ENCODE data around the gene GCNT3. TPM values are rescaled to one million over a fixed set of nuclear protein-coding genes. Genes with fewer than 3 reads are reported as not detected.

The GCNT3 gene
- total RNA-seq, 2 donors from 2014 or later = not detected

DNA sequence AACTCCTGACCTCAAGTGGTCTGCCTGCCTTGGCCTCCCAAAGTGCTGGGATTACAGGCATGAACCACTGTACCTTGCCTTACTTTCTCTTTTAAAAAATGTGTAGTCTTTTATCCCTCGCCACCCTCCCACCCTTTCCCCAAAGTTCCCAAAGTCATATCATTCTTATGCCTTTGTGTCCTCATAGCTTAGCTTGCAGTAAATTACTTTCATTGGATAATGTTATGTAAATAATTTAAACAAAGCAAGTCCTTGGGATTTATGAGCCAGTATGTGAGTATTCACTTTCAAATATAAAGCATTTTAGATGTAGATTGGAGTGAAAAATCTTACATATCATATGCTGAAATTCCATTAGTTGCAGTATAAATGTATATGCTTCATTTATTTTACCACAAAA, 34.7 kb downstream of the GCNT3 start:
- H3K27me3 Mint-ChIP-seq = no peaks in the 10 kb centered on the region
- H3K36me3 Mint-ChIP-seq (ENCODE audit: low read depth) = peaks cover 34% of the 10 kb centered on the region
- ATAC-seq (replicated peaks) = no peak
- peaks cover 9% of the 10 kb centered on the region for H3K4me1 Mint-ChIP-seq
- no peak overlapping the region for H3K27ac Mint-ChIP-seq
- no peak overlapping the region for H3K4me3 Mint-ChIP-seq
- H3K9me3 Mint-ChIP-seq = no peaks in the 10 kb centered on the region

DNA sequence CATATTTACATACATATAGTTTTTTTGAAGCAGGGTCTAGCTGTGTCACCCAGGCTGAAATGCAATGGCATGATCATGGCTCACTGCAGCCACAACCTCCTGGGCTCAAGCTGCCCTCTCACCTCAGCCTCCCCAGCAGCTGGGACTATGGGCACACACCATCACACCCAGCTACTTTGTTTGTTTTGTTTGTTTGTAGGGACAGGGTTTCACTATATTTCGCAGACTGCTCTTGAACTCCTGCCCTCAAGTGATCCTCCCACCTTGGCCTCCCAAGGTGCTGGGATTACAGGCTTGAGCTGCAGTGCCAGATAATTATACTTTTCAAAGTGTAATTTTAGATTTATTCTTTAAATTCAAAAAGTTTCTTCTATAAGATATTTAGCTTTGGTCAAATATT, 35.5 kb downstream of the GCNT3 start:
- Mint-ChIP-seq H3K9me3 (no peaks in the 10 kb centered on the region), H3K4me3 (no peak overlapping the region), H3K36me3 (ENCODE audit: low read depth) (peaks cover 26% of the 10 kb centered on the region), H3K4me1 (peaks cover 9% of the 10 kb centered on the region), H3K27me3 (no peaks in the 10 kb centered on the region), H3K27ac (no peak overlapping the region)
- no peak for ATAC-seq (replicated peaks)

- Mint-ChIP-seq H3K27me3 (no peaks in the 10 kb centered on the region), H3K27ac (no peak overlapping the region), H3K4me1 (peaks cover 16% of the 10 kb centered on the region), H3K36me3 (ENCODE audit: low read depth) (peaks cover 13% of the 10 kb centered on the region), H3K4me3 (no peak overlapping the region), H3K9me3 (no peaks in the 10 kb centered on the region)
- ATAC-seq (replicated peaks) = no peak
Measured at GRCh38 chr15:59649603-59650002, 38.0 kb downstream of the GCNT3 start.

- H3K36me3 Mint-ChIP-seq (ENCODE audit: low read depth) = no peaks in the 10 kb centered on the region
- H3K27me3 Mint-ChIP-seq = no peaks in the 10 kb centered on the region
- H3K27ac Mint-ChIP-seq = no peak overlapping the region
- H3K4me1 Mint-ChIP-seq = peaks cover 7% of the 10 kb centered on the region
- no peak overlapping the region for H3K4me3 Mint-ChIP-seq
- no peak for ATAC-seq (replicated peaks)
- no peaks in the 10 kb centered on the region for H3K9me3 Mint-ChIP-seq
Measured at GRCh38 chr15:59654046-59654445, 42.5 kb downstream of the GCNT3 start.

DNA sequence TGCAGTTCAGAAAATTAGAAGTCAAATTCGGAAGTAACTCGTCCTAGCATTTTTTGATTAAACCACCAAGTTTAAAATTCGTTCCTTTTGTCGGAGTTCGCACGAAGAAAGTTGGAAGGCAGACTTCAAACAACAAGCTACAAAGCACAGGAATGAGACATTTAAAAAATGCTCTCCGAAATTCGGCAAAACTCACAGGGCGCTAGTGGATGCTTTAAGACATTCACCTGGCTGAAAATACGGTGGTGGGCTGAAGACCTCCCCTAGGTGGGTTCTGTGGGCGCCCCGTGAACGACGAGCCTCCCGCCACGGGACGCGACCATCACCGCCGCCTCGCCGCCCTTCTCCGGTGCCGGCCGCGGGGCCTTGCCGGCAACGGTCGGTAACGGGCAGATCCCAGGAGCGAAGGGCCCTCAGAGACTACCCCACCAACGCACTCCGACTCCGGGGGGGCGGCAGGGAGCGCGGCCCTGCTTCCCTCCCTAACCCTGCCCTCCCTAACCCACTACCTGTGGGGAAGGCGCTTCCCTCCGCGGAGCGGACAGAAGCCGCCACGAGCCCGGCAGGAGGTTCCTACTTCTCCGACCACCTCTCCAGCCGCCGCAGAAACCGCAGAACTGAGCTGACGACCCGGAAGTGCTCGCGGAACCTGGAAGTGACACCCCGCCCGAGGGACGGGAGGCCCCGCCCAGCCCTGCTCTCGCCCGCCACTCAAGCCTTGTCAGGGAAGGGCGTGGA, 45.5 kb downstream of the GCNT3 start, which contains the start of gene GTF2A2:
TSS of gene GTF2A2 (minus strand) at position 619 of the 738 bp plus-strand sequence. CDS start 5,238 bp downstream, outside the sequence.
- Mint-ChIP-seq H3K27me3 (no peaks in the 10 kb centered on the region), H3K4me1 (peaks cover 7% of the 10 kb centered on the region), H3K9me3 (no peaks in the 10 kb centered on the region), H3K4me3 (no peak within 1 kb of the TSS), H3K27ac (no peak within 1 kb of the TSS), H3K36me3 (ENCODE audit: low read depth) (peaks cover 24% of the 10 kb centered on the region)
- ATAC-seq (replicated peaks) = peak; percentile 100

- Mint-ChIP-seq H3K36me3 (ENCODE audit: low read depth) (peaks cover 30% of the 10 kb centered on the region), H3K27me3 (no peaks in the 10 kb centered on the region), H3K4me1 (peaks cover 4% of the 10 kb centered on the region), H3K27ac (no peak overlapping the region), H3K9me3 (no peaks in the 10 kb centered on the region), H3K4me3 (no peak overlapping the region)
- ATAC-seq (replicated peaks) = peak; percentile 40
Measured at GRCh38 chr15:59657635-59658125, 46.1 kb downstream of the GCNT3 start.

- Mint-ChIP-seq H3K9me3 (no peaks in the 10 kb centered on the region), H3K27ac (no peak overlapping the region), H3K4me1 (no peaks in the 10 kb centered on the region), H3K36me3 (ENCODE audit: low read depth) (peaks cover 47% of the 10 kb centered on the region), H3K27me3 (no peaks in the 10 kb centered on the region), H3K4me3 (no peak overlapping the region)
- ATAC-seq (replicated peaks) = no peak
Measured at GRCh38 chr15:59659366-59659765, 47.8 kb downstream of the GCNT3 start.

GRCh38 chr15:59662260-59662659, 50.7 kb downstream of the GCNT3 start:
- Mint-ChIP-seq H3K27me3 (no peaks in the 10 kb centered on the region), H3K36me3 (ENCODE audit: low read depth) (peaks cover 72% of the 10 kb centered on the region), H3K4me3 (no peak overlapping the region), H3K9me3 (no peaks in the 10 kb centered on the region), H3K4me1 (no peaks in the 10 kb centered on the region), H3K27ac (no peak overlapping the region)
- no peak for ATAC-seq (replicated peaks)

GRCh38 chr15:59668556-59668955, 57.0 kb downstream of the GCNT3 start:
- Mint-ChIP-seq H3K36me3 (ENCODE audit: low read depth) (peaks cover 96% of the 10 kb centered on the region), H3K4me3 (no peak overlapping the region), H3K4me1 (no peaks in the 10 kb centered on the region), H3K27me3 (no peaks in the 10 kb centered on the region), H3K27ac (no peak overlapping the region), H3K9me3 (no peaks in the 10 kb centered on the region)
- ATAC-seq (replicated peaks) = no peak

Other genes starting within 250 kb of the GCNT3 start
- 10 to 100 TPM; 29.3 to 30.1 TPM for gene MYO1E, start 238.9 kb upstream of the GCNT3 start, total RNA-seq
- not detected for gene FAM81A, start 173.6 kb upstream of the GCNT3 start, total RNA-seq
- 100 to 1,000 TPM; 102 to 186 TPM for gene GTF2A2, start 45.7 kb downstream of the GCNT3 start, total RNA-seq
- 10 to 100 TPM; 46.5 to 59.2 TPM for gene BNIP2, start 77.5 kb downstream of the GCNT3 start, total RNA-seq